Stimulated activated CD8-positive, alpha-beta memory T cell treated with anti-CD3 and anti-CD28 coated beads, Interleukin-4, amount 100 ng/mL, for 1 hour (primary cell): ENCODE data around the gene FOXP2.

Experiments
- DNase-seq, 2 donors: peaks; one replicate each; pipeline ENCODE4 v3.0.0-alpha.2; 2020; ENCODE audit warnings: low read depth in 2 of 2, low spot score in 1 of 2

Gene FOXP2

GRCh38 chr7:114650491-114650890 lies 235.9 kb downstream of the FOXP2 start:
- DNase-seq: no peak

GRCh38 chr7:114652041-114652440 lies 237.4 kb downstream of the FOXP2 start:
- no peak for DNase-seq

GRCh38 chr7:114653364-114654088 lies 238.9 kb downstream of the FOXP2 start:
- DNase-seq: no peak

- no peak for DNase-seq
Measured at GRCh38 chr7:114656466-114656865, 241.9 kb downstream of the FOXP2 start.

GRCh38 chr7:114657279-114657678 lies 242.7 kb downstream of the FOXP2 start:
- no peak for DNase-seq

GRCh38 chr7:114658216-114658615 lies 243.6 kb downstream of the FOXP2 start:
- no peak for DNase-seq

GRCh38 chr7:114659409-114660125 lies 245.0 kb downstream of the FOXP2 start:
- no peak for DNase-seq

- DNase-seq: no peak
Measured at GRCh38 chr7:114660126-114660486, 245.5 kb downstream of the FOXP2 start.

- DNase-seq: no peak
Measured at GRCh38 chr7:114660753-114661152, 246.1 kb downstream of the FOXP2 start.

- DNase-seq: no peak
Measured at GRCh38 chr7:114662002-114662677, 247.5 kb downstream of the FOXP2 start.

- no peak for DNase-seq
Measured at GRCh38 chr7:114663502-114663901, 248.9 kb downstream of the FOXP2 start.

- no peak for DNase-seq
Measured at GRCh38 chr7:114670676-114671075, 256.1 kb downstream of the FOXP2 start.

GRCh38 chr7:114671563-114672123 lies 257.0 kb downstream of the FOXP2 start:
- no peak for DNase-seq

GRCh38 chr7:114678116-114678515 lies 263.5 kb downstream of the FOXP2 start:
- no peak for DNase-seq

GRCh38 chr7:114687238-114687637 lies 272.6 kb downstream of the FOXP2 start:
- DNase-seq: no peak

- DNase-seq: no peak
Measured at GRCh38 chr7:114688443-114689055, 273.9 kb downstream of the FOXP2 start.

- no peak for DNase-seq
Measured at GRCh38 chr7:114689406-114689805, 274.8 kb downstream of the FOXP2 start.

- DNase-seq: no peak
Measured at GRCh38 chr7:114691605-114692004, 277.0 kb downstream of the FOXP2 start.

- no peak for DNase-seq
Measured at GRCh38 chr7:114695182-114695581, 280.6 kb downstream of the FOXP2 start.

GRCh38 chr7:114700247-114700928 lies 285.8 kb downstream of the FOXP2 start:
- no peak for DNase-seq

GRCh38 chr7:114703677-114704076 lies 289.1 kb downstream of the FOXP2 start:
- no peak for DNase-seq
